HG02938 (cell line): ENCODE results near the gene RPS6KA3.
"Not testable (repeated sequence)": the region's sequence is repeated elsewhere in the genome, so short reads cannot be mapped to it uniquely, and the experiment has no call there.

Experiments
- ATAC-seq: cut with Tn5 transposase; IDR thresholded peaks from one replicate; pipeline ENCODE4 v1.9.1; 2021; ENCODE audit warnings: mild to moderate bottlenecking, moderate library complexity; ENCODE audit not compliant: unreplicated experiment

Gene RPS6KA3

DNA sequence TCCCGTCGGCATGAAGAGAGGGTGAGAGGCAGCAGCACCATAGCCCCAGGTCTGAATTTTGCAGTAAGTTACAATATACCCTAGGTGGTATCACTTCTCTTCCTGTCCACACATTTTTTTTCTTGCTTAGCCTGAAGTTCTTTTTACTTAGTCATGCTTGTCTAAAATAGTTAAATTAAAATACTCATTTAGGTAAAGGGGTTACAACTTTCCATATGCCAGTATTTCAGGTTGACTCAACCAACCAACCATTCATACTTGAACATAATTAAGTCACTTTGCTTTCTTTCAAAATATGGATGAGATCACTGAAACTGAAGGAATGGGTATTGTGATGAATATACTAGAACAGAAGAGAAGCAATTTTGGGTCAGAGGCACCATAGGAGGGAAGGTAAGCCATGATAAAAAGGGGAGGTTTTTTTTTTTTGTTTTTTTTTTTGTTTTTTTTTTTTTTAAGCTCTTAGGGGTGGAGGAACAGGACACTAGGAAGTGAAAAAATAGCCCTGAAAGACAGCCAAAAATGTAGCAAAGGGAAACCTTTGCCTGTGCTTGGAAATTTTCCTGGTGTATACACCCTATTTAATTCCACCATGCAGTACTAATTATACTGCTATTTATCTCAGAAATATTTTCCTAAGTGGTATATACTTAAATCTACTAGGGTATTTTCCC is 41.8 kb downstream of the RPS6KA3 start:
- ATAC-seq: peak; percentile 92

DNA sequence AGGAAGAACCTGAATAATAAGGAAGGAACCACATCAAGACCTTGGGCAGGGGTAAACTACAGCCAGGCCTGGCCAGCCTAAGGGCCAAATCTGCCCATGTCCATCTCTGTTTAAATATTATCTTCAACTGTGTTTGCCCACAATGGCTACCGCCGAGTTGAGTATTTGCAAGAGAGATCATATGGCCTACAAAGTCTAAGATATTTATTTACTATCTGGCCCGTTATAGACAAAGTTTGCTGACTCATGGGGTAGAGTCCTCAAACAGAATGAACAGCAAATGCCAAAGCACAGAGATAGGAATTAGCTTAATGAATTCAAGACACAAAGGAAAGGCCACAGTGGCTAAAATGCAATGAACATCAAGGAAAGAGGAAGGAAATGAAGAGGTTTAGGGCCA is 44.8 kb downstream of the RPS6KA3 start:
- no peak for ATAC-seq

DNA sequence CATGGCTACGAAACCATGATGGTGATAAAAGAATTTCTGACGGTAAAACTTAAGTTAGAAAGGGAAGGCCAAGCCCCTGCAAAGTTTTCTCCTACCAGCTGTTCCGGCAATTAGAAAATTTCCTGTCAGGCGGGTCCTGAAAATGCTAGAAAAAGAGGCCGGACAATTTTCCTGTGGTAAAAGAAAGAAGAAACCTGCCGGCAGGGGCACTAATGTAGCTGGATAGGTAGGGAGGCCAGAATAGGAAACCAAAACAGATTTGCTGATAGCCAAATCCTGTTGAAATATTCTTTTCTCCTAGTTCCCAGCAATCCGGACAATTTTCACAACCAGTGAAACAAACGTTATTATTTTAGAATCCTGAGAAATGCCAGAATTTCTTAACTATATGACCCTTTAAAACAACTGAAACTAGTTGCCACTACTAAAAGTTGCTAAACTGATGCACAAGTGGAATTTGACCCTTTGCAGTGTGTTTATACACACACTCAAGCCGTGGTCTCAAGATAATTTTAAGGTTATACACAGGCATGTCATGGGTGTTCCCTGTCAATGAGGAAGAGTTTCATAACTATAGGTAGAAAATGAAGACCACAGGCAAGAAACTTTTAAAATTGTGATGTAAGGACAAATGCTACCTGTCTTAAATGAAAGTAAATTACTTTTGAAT is 47.7 kb downstream of the RPS6KA3 start:
- no peak for ATAC-seq

DNA sequence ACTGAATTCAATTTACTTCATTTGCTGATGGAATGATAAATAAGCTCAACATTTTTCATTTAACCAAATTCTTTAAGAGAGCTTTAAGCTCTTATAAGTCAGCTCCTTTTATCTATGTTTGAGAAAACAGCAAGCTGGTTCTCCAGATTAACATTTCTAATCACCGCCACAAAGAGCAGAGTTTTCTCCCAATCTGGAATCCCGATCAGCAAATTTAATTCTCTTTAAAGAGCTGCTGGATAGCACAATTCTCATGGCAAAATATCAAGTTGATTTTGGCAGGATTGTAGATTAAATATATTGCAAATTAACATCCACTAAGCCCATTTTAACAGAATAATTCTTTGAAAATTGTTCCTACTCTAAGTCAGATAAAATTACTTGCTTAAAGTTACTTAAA is 48.8 kb downstream of the RPS6KA3 start:
- ATAC-seq: no peak

DNA sequence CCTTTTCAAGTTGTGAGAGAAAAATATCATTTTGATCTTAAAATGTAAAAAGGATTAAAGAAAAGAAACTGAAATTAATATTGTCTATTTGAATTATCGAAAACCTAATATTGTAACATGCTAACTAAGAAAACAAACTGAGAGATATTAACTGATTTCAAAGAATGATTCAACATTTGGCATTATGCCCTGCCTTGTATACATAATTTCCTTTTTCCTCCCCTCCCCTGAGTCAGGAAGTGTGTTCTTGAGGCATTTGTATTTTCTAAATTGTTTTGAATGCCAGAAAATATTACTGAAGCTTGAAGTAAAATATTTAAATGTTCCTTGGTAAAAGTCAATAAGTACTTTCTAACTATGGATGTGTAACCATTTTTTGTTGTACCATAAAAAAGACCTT is 49.4 kb downstream of the RPS6KA3 start:
- no peak for ATAC-seq

DNA sequence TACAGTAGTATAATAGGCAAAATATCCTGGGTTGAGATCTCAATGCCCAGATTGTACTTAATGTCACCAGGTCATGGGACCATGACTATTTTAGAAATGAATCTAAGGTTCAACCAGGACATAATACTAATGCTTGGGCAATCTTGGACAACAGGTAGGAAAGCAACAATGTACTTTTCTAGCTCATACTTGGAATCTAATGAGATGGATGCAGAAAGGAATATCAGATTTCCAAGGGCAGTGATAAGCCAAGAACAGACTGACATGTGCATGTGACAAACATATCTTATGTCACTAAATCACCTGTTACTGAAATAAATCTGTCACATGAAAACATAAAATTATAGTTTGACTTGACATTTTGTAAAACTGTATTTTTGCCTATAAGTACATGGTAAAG is 51.1 kb downstream of the RPS6KA3 start:
- ATAC-seq: no peak

DNA sequence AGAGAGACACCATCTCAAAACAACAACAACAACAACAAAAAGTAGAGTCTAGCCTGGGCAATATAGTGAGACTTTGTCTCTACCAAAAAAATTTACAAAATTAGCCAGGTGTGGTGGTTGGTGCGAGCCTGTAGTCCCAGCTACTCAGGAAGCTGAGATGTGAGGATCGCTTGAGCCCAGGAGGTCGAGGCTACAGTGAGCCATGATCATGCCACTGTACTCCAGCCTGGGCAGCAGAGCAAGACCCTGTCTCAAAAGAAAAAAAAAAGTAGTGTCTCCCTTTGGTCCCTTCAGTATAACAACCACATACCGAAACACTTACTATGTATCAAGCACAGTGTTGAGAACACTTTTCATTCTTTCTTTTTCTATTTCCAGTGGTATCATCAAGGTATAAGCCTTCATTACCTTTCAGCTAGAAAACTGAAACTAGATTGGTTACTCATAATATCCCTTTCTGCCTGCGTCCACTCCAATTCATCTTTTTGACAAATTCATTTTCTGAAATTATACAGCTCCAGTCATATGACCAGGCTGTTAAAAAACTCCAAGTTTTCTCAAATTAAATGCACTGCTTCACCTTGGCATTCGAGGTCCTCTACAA is 54.1 kb downstream of the RPS6KA3 start:
- ATAC-seq: peak; percentile 93

DNA sequence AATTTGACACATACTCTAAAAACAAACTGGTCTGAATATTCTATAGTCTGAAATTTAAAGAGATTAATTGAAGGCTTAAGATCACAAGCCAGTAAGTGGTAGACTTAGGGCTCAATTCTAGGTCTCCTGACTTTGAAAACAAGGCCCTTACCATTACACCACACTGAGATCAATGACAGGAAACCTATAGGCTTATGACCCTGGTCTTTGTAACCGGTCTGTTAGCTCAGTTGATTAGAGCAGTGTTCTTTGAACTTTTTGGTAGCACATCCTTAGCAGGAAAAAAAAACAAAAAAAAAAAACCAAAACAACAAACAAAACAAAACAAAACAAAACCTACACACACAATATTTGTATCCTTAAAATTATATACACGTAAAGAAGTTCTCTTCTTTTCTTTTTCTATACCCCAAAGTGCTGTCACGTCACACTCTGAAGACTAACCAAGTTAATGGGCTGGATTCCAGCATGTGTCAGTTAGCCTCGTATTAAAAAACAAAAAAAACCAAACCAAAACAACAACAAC is 55.4 kb downstream of the RPS6KA3 start:
- no peak for ATAC-seq

DNA sequence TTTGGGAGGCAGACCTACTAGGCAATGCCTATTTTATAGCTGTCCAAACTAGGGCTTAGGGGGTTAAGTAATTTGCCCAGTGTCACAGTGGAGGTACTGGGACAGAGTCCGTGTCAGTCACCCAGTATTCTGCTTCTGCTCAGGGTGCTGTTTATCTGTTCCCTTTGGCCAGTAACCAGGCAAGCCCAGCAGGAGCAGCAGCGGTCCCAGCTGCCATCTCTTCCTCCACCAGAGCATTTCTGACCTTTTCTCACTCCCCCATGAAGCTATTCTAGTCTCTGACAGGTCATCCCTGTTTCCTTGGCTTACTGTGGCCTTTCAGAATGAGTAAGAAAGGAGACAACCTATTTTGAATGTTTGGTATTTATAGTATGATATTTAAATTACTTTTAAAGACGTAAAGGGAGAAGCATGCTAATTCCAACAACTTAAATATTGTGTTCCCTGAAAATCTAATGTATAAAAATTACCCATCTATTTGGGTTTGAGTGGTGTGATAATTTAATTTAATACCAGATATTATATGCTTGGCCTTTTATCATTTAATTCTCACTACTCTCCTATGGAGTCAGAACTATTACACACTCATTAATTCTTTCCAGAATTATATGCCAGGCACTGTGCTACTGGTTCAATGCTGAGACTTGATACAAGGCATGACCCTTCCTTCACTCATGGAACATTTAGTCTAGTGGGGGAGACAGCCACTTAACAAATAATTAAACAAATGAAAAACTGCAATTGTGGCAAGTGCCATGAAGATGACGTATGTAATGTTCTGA is 60.6 kb downstream of the RPS6KA3 start:
- peak; percentile 82 for ATAC-seq

DNA sequence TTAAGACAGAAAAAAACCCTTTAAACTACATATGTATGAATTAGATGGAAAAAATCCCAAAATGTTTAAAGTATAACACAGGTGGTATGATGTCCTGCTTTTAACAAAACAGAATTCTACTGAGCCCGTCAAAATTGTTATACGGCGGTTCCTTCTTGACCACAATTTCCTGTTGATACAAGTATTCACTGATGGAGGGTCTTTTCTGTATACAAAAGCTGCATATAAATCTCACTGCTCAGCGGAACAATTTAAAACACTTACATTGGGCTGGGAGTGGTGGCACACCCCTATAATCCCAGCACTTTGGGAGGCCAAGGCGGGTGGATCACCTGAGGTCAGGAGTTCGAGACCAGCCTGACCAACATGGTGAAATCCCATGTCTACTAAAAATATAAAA is 62.4 kb downstream of the RPS6KA3 start:
- ATAC-seq: no peak

DNA sequence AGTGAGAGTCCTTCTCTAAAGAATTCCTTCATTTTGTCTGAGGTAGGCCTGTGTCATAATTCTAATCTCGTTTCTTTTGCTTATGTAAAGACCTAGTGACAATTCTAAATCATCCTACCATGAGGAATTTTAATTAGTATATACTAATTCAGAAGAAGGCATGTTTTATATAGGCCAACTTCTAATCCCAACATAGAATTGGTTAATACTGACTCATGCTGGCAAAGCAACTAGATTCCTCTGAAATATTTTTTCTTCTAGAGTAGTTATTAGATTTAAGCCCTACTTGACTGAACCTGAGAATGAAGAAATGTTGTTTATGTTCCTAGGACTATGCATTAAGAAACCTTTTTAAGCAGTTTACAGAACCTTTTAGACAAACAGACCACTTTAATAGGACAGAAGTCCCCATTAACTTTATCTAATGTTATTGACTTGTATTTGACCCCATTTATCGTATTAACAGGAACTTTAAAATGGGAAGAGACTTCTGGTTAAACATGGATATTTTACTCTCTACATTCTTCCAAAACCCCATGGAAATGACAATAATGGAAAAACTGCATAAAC is 69.0 kb downstream of the RPS6KA3 start:
- ATAC-seq: no peak

DNA sequence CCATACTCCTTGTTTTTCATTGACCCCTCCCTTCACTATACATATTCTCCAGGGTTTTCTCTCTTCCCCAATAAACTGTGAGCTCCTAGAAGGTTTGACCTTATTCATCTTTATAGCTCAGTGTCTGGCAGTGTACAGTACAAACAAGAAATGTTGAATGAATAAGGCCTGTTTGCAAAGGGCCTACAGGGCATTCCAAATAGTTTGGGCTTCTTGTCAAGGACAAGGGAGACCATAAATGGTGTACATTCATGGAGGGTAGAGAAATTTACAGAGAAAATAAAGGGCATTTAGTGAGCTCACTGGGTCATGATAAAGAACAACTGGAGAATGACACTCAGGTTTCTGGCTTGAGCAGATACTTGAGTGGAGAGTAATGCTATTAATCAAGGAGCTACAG is 77.5 kb downstream of the RPS6KA3 start:
- ATAC-seq: no peak

DNA sequence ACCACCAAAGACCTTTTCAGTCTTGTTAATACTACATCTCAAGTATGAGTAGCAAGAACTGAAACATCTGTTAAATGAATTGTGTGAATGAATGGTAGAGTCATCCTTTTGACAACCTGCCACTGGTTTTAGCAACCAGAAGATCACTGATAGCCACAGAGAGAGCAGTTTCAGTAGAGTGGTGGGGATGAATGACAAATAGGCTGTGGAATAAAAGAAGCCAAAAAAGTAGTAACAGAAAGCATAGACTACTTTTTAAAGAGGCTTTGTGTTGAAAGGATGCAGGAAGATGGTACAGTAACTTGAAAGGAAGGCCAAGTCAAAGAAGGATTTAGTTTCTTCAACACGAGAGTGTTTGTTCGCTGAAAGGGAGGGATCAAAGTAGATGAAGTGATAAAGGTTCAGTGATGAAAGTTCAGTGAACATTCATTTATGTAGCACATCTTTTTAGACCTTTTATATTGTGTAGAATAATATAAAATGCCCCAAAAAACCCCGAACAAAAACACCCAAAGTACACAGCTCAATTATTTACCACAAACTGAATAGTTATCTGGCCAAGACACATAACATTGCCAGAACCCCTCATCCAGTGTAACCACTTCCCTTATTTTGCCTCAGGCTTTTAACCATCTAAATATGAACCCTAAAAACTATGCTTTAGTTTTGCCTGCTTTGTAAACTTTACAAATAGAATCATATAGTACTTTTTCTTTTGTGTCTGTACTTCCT is 84.9 kb downstream of the RPS6KA3 start:
- ATAC-seq: peak; percentile 62

DNA sequence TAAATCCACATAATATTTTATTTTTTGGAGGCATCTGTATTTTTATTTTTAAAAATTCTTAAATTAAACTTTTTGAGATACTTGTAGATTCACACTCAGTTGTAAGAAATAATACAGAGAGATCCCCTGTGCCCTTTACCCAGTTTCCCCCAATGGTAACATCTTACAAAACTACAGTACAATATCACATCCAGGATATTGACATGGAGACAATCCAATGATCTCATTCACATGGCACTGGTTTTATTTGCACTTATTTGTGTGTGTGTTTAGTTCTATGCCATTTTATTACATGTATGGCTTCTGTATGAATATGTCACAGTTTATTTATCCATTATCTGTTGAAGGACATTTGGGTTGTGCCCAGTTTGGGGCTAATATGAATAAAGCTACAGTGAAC is 89.6 kb downstream of the RPS6KA3 start:
- no peak for ATAC-seq

DNA sequence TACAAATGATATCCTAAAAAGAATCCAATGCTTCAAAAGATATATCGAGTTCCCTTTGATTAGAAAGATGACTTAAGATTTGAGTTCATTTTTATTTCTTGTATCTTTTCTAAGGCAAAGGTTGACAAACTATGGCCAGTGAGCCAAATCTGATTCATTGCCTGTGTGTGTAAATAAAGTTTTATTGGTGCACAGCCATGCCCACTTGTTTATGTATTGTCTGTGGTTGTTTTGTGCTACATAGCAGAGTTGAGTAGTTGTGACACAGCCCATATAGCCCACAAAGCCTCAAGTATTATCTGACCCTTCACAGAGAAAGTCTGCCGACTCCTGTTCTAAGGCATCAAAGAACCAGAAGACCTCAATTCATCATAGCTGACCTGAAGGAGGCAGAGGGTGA is 92.9 kb downstream of the RPS6KA3 start:
- ATAC-seq: no peak

DNA sequence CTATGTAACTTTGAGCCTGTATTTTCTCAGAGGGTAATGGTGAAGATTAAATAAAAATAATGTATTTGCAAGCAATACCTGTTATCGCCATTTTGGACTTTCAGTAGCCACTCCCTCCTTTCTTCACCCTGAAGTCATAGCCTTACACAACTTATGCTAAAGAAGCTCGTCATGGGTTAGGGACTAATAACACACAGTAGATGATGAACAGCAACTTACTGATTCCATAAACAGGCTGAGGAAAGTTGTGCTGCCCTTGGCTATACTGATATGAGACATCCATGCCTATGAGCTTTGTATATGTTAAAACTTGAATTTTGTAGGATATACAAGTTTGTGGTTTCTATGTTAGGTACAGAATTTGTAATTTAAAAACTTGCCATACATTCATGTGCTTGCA is 93.4 kb downstream of the RPS6KA3 start:
- no peak for ATAC-seq

DNA sequence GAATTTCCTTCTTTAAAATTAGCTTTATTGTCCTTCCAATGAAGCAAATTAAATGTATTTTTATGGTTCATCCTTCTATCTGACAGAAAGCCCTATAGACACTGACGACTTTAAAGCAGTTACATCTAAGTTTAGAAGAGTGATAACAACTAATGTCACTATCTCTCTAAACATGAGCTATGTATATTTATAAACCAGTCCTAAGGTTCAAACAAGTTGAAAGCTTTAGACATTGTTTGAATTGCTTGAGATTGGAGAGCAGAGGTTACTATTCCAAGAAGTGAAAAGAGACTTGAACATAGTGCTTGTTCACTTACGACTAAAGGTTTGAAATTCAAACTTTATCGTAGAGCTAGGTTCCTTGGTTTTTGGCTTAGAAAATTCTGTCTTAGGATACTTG is 94.8 kb downstream of the RPS6KA3 start:
- ATAC-seq: no peak

DNA sequence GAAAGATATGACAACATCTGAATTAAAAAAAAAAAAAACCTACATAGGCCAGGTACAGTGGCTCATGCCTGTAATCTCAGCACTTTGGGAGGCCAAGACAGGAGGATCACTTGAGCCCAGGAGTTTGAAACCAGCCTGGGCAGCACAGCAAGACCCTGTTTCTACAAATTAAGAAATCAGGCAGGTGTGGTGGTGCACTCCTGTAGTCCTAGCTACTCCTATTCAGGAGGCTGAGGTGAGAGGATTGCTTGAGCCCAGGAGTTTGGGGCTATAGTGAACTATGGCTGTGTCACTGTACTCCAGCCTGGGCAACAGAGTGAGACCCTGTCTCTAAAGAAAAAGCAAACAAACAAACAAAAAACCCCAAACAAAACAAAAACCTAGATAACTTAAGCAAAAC is 104.2 kb downstream of the RPS6KA3 start:
- ATAC-seq: not testable (repeated sequence)

DNA sequence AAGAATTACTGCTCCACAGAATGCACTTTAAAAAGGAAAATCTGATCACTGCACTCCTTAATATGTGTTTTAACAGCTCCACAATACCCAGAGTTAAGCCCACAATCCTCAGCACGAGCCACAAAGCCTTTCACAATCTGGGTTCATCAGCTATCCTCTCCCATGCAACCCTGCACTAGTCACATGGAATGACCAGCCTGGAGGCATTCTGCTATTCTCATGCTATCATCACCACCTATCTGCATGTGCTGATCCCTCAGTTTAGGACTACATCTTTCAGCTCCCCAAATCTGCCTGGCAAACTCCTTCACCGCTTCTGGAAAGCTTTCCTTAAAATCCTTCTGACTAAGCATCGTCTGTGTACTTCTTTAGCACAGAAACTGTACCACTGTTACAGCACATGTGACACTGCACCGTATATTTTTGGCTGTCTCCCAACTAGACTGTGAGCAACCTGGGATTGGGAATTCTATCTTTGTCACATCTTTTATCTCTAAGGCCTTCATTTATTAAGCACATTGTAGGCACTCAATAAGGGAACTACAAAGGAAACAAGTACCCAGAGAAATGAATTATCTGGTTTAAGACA is 106.8 kb downstream of the RPS6KA3 start:
- no peak for ATAC-seq

DNA sequence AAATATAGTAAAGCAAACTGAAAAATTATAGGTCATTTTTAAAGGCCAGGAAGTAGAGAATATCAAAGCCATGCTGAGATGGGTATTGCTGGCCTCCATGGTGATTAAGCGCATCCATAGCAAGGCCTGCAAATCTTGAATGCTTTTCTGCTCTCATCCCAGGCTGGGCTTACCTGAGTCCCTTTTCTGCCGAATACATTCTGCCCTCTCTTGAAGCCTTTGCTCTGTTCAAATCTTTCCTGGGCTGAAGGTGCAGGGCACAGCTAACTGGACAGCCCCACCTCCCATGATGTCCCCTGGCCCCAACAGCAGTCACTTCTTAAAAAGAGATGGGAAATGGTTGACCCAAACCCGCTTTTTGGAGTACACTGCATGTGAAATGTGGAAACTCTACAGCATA is 115.0 kb downstream of the RPS6KA3 start:
- no peak for ATAC-seq
